8988T (cell line): Measurements from ENCODE around the gene TBX4.

Experiments
- DNase-seq: peaks from one replicate; pipeline ENCODE4 v3.0.0; 2011

The TBX4 gene

DNA sequence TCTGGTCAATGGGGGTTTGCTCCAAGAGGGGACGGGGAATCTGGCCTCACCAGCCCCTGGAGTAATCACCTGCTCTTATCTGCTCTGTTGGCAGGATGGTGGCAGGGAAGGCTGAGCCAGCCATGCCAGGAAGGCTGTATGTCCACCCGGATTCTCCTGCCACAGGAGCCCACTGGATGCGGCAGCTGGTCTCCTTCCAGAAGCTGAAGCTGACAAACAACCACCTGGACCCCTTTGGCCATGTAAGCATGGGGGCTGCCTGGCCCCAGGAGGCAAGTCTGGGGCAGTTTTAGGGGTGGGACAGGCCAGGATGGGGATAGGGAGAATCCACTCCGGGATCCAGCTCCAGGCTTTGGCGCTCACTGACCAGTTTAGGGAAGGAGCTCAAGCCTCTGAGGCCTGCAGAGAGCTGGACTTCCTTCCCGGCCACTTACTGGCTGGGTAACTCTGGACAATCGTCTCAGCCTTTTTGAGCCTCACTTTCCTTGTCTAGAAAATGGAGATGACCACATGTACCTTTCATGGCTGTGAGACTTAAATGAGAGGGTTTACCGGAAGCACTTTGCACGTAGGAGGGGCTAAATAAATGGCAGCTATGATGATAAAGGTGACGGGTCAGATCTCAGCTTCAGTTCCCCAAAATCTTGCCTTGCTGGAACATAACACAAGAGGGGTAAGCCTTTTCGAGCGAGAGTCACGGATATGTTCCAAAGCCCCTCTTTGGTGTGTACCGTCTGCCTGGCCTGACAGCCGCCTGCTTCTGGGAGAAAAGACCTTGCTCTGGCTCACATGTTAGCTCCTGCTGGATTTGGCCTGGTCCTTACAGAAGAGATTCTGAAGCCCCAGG, 15.4 kb downstream of the TBX4 start:
- no peak for DNase-seq

DNA sequence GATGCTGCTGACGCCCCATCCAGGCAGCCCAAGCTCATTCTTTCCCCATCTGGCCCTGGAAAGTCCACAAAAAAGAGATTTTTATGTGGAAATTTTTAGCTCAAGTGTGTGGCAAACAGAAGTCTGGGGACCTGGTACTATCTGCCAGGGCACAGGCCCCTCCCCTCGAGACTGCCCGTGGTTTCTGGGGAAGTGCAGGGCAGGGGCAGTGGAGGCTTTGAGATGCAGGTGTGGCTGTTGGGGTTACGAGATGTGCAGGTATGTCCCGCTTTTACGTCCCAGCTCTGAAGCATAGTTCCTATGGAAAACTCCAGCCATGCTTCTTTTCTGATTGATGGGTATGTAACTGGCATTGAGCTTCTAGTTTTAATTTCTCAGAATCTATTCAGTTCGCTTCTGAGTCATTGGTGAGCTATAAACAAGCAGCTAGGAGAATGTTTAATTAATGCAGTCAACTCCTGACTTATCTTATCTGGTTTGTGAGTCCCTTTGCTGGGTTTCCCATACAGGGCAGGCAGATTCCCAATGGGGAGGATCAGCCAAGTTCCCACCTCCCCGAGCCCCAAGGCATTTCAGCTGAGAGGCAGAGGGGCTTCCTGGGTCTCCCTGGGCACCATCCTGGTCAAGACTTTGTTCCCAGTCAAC, 16.2 kb downstream of the TBX4 start:
- no peak for DNase-seq

DNA sequence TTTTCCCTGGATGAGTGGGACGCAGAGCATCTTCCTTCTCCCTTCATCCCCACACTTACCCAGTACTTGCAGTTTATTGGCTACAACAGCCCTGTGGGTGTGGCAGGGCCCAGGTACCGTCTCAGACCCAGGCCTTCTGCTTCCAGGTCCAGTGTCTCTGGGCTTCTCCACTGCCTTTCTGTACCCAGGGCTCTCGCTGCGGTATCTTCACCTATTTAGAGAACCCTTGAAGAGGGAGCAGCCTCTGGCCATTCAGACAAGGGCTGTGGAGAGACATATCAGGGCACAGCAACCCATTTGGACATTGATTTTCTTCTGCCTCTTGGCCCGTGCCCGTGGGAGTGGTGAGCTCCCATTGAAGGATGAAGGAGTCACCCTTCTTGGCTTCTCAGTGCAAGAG, 17.3 kb downstream of the TBX4 start:
- no peak for DNase-seq

DNA sequence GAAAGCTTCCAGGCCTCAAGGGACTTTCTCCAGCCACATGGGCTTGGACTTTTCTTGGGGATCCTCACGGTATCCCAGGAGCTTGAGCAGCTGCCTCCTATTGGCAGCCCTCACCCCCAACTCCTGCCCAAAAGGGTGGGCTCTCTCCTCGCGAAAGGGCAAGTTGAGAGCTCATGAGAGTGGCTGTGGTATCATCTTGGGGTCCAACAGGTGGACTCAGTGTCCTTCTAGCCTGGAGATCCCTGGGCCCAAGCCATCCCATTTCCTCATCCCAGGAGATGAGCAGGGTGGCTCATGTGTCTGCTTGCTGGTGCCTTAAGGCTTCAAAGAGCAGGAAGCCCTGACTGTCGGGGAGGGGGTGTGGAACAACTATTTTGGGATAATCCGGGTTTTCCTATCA, 17.7 kb downstream of the TBX4 start:
- no peak for DNase-seq

DNA sequence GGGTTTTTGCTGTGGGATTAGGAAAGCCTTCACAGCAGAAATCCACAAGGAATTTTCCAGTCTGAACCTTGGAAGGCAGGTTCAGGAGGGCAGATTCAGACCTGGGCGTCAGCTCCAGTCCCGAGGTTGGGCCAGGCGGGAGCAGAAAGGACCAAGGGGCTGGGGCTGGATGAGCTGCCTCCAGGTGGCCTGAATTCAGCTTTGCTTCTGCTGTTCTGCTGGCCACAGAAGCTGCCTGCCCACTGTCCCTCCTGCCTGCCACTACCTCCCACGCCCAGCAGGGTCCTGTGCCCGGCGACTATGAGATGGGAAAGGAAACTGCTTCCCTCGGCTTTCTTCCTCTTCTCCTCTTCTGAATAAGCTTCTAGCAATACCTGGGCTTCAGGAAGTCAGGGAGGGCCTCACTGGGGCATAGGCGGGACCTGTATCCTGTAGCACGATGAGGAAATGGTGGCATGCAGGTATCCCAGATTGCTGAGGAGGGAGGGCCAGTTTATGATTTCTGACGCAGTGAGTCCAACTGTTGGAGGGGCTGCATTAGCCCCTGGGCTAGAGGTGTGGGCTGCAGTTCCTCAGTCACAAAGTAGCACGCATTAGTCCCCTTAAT, 18.4 kb downstream of the TBX4 start:
- no peak for DNase-seq

DNA sequence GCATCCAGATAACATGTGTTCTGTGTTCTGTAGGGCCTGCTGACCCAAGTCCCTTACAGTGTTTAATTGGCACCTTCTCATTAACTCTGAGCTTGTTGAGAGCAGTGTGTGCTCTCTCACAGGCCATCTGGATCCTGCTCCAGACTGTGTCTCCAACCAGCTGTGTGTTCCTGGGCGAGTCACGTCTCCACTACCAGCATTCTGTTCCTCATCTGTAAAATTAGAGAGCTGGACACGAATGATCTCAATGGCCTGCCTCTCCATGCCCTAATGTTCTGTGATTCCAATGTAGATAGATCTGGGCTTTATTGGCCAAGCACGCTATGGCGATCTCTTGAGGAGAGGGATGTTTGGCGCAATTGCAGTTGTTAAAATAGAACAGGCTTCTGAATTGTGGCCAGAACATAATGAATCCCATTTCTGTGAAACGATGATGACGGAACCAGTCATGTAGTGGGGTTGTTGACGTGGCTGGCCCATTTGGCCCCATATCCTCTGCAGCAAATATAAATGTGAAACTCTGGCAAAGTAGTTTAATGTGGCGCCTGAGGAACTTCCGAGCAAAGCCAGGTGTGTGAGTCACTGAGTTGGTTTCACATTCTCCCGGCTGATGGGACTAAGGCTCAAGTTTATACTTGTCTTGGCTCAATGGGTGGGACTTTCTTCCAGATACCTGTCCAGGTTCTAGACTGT, 22.2 kb downstream of the TBX4 start:
- DNase-seq = no peak

DNA sequence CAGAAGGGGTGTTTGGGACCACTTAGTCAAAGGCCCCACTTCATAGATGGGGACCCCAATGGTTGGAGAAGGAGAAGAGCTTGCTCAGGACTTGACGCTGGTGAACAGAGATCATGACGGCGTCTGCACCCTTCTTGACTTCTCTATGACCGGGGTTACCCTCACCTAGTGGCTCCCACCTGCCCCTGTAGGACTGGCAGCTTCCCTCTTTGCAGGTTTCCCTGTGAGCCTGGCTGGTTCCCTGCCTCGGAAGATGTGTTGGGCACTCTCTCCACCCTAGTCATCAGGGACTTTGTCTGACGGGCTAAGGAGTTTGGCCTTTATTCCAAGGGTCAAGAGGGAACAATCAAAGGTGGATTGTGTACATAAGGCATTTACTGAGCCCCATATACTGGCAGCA, 22.7 kb downstream of the TBX4 start:
- no peak for DNase-seq

DNA sequence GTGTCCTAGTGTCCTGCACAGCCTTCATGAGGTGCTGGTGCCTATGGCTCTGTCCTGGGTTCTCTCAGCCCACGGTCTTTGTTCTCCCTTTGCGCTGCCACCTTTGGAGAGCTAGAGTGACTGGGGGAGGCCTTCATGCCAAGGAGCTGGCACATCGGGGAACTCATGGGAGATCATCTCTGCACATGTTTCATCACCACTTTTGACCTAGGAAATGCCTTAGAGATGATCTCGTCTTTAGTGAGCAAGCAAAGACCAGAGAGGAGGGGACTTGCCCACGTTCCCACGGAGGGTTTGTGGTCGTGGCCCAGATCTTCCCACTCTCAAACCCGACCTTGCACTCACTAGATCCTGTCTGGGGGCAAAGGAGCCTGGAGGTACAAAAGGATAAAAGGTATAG, 23.5 kb downstream of the TBX4 start:
- no peak for DNase-seq

DNA sequence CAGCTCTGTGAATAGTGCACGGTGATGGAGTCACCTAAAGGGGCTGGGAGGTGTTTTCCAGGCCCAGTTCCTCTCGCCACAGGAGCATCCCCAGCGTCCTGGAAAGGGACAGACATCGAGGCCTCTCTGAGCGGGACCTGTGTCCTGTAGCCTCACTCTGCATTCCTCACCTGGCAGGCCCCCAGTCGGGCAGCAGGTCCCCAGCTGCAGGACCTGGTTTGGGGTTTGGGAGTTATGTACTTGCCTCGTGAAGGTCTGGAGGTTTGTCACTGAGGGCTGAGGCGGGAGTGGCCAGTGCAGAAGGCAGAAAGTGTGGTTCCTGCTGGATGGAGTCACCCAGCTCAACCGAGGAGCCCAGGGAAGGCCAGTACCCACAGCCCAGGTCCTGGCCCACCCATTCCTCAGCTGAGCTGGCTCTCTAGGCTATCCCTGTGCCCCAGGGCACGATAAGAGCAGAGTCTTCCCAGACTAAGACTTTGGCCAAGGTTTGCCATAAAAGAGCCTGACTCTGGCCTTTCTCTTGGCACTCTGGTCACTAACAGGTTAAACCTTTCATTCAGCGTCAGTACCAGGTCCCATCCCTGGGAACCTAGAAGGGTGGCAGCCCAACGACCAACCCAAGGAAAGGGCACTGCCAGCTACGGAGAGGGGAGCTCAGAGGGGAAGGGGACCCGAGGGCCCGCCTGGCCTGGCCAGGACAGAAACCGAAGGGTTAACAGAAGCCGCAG, 24.4 kb downstream of the TBX4 start:
- DNase-seq = no peak

DNA sequence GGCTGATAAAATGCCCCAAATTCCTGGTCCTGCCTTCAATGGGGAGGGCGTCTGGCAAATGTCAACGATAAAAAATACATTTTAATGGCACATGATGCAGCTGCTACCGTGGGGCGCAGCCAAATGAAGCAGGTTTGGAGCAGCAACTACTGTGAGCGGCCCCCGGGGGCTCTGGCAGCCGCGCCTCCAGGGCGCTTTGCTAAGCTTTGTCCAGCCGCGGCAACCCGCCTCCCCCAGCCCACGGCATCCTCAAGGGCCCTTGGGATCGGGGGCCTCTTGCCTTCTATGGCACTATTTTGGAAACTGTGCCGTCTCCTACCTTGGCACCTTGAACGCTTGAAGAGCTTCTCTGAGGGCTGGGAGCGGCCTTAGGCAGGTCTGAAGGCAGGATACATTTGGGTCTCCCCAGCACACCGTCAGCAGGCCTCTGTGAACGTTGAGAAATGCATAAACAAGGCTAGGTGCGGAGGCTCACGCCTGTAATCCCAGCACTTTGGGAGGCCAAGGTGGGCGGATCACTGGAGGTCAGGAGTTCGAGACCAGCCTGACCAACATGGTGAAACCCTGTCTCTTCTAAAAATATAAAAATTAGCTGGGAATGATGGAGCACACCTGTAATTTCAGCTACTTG, 25.1 kb downstream of the TBX4 start:
- no peak for DNase-seq

DNA sequence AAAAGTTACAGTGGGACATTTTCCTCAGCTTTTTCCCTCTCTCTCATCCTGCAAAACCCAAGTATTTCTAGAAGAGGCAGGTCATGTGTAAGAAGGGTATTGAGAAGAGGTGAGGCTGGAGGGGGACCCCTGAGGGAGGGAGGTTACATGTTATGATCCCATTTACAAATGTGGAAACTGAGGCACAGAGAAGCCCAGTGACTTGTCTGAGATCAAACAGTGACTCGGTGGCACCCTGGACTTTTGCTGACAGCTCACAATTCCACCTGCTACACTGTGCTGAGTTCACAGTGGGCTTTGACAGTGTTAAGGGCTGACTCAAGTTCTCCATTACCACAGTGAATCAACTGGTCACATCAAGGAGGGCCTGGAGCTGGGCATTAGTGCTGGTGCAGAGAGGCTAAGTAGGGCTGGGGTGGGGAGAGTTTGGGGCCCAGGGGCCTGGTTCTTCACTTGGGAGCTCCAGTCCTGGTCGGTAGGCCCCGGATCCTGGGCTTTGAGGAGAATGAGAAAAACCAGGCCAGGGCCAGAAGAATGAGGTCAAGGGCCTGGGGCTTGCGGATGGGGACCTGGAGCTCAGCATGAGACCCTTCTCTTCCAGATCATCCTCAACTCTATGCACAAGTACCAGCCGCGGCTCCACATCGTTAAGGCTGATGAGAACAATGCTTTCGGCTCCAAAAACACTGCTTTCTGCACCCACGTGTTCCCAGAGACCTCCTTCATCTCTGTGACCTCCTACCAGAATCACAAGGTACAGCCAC, 26.0 kb downstream of the TBX4 start:
- no peak for DNase-seq

DNA sequence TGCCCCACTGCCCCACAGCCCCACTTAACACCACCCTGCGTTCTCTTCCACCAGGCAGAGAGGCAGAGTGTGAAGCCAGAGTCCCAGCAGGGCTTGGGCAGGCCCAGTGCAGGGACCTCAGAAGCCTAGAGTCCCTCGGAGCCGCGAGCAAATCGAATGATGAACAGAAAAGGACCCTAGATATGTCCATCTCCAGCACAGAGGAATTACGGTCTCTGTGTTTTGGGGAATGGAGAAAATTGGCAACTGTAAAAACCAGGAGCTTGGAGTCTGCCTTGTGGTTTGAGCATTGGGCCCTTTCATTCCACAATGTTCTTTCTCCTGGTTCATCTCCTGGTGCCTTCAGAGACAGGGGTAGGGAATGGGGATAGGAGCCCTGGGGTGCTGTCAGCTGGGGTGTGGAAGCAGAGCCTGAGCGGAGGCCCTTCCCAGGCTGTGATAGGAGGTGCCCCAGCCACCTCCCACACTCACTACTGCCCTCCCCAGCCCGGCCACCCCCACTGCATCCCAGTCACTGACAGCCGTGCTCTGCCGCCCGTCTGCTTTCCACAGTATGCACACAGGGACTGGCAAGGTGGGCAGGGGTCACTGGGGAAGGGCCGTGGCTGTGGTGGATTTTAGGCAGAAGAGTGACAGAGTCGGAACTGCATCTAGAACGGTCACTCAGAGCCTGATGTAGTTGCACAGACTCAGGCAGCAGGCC, 26.7 kb downstream of the TBX4 start:
- no peak for DNase-seq

DNA sequence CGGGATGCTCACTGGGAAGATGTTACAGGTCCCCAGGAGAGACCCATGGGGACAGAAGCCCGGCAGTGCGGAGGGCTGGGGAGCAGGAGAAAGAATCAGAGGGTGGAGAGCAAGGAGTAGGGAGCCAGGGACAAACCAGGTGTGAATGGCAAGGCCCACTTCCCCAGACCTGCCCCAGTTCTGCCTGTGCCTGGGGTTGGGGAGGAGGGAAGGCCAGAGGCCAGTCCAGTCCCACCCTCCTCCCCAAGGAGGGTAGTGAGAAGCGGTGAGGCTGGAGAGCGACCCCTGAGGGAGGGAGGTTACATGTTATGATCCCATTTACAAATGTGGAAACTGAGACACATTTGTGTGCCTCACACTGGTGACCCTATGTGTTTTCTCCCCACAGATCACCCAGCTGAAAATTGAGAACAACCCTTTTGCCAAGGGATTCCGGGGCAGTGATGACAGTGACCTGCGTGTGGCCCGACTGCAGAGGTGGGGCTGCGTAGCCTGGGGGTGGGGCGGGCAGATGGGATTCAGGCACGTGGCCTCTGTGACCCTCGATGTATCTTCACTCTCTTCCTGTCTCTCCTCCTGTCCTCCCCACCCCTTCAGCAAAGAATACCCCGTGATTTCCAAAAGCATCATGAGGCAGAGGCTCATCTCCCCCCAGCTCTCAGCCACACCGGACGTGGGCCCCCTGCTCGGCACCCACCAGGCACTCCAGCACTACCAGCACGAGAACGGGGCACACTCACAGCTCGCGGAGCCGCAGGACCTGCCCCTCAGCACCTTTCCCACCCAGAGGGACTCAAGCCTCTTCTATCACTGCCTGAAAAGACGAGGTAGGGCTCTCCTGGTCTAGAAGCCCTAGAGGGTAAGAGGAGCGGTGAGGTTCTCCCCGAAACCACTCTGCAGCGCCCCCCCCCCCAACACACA, 27.5 kb downstream of the TBX4 start:
- no peak for DNase-seq

DNA sequence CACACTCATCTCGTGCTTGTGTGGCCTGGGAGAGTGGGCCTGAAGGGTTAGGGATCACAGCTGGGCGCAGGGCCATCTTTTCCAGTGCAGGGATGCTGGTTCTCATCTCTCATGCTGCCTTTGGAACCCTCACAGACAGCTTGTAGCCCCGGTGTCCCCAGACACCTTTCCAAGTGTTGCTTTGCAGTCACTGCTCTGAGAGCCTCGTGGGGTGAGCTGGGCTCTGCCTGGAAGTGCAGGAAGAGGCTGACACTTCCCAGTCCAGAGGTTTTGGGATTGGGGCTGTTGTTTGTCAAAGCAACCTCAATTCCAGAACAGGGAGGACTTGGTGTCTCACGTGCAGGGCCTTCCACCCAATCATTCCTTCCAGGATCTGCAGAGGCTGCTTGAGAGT, 28.2 kb downstream of the TBX4 start:
- no peak for DNase-seq

DNA sequence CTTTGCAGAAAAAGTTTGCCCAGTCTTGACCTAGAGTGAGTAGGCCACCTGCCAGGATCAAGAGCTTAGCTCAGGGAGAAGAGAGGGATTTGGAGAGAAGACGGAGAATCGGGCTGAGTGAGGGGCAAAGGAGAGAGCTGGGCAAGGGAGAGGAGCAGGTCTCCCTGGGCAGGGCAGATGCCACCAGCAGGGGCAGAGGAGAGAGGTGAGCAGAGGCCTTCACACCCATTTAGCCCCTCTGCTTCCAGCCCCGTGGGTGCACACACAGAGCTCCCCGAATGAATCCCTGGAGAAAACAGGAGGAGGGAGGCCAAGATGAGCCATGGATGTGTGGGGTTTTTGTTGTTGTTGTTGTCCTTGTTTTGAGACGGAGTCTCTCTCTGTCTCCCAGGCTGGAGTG, 29.2 kb downstream of the TBX4 start:
- no peak for DNase-seq

DNA sequence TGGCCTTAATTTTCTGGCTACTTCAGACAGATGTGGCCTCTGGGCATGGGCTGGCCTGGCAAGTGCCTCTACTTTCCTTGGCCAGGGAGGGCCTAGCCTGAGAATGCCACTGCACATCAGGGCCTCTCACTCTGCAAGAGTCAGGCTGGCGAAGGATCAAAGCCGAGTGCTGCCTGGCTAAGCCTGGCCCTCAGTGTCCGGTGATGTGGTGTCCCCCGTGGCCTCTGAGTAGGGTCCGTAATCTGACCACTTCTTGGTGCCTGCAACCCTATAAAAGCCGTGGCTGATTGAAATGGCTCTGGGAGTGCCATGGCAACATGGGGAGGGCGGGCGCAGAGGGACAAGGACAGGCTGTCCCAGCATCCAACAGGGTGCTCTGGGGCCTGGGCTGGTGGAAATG, 30.2 kb downstream of the TBX4 start:
- no peak for DNase-seq

DNA sequence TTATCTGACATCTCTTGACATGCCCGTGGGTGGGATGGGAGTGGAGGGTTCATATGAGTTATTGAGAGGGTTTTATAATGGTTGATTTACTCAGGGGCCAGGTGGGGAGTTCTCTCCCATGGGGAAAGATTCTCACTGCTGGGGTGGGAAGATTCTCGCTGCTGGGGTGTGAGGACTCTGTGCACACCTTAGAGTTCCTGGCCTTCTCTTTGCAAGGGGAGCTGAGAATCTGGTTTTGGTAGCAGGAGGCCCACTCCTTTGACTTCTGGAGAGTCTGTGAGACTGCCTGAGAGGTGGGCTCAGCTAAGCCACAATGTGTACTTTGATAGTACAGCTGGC, 31.5 kb downstream of the TBX4 start:
- DNase-seq = no peak

DNA sequence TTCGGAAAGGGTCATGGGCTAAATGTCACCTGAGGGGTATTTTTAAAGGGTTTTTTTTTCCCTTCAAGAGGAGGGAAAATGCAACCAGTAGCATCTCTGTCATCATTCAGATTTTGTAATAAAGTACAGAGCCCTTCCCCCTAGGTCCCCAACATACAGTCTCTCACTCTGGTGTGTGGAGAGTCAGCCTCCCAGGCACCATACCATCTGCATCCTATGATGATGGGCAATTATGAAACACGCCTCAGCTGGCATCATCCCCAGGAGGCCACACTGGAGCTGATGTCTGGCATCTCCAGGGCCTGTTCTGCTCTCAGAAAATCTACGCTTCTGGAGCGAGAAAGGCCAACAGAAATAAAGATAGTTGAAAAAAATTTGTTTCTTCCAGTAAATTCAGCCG, 32.0 kb downstream of the TBX4 start:
- no peak for DNase-seq

DNA sequence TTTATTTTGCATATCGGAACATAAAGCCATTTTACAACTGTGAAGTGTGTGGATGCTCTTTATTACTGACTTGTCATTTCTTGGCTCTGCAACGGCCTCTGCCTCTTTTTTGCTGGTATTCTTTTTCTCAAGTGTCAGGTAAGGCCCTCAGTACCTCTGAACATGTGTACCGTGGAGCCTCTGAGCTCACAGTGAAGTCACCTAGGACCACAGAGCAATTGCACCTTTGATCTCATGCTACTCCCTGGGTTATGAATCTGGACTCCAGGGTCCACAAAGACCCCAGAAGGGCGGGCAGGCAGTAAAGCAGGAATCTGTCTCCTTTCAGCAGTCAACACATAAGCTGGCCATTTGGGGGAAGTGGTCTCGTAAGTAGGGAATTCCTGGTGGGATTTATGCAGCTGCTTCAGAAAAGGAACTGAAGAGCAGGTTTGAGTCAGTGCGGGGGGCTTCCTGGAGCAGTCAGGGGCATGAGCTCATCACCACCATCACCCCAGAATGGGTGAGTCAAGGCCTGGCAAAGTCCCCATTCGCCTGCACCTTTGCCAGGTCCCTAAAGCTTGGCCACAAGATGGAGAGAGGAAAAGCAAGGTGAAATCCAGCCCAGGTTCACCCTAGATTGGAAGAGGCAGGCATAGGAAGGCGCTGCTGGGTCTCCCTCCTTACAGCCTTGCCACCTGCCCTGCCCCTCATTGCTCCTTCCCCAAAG, 33.0 kb downstream of the TBX4 start:
- no peak for DNase-seq
